Fibroblast of lung (primary cell): Measurements from ENCODE around the gene NPC1L1. TPM values are rescaled to one million over a fixed set of nuclear protein-coding genes. Genes with fewer than 3 reads are reported as not detected.

Experiments used
- DNase-seq, 2 donors: peaks; one replicate each; pipeline versions ENCODE4 v3.0.0 to v3.0.0-alpha.2; 2010; ENCODE audit warnings: low read depth in 2 of 2
- H2AFZ ChIP-seq: 2 replicates; pipeline ENCODE4 v1.5.1; 2012; ENCODE audit warnings: low read length, control low read depth, inconsistent platforms
- H3K27ac ChIP-seq: 2 replicates; pipeline ENCODE4 v1.5.1; 2011; ENCODE audit warnings: low read length, control low read depth; ENCODE audit not compliant: insufficient read depth
- H3K27me3 ChIP-seq: 2 replicates; pipeline ENCODE4 v1.5.1; 2011; ENCODE audit warnings: mild to moderate bottlenecking, low read length; ENCODE audit not compliant: control insufficient read depth, insufficient read depth
- H3K36me3 ChIP-seq: 2 replicates; pipeline ENCODE4 v1.5.1; 2011; ENCODE audit warnings: low read length; ENCODE audit not compliant: control insufficient read depth, insufficient read depth
- H3K4me1 ChIP-seq: 2 replicates; pipeline ENCODE4 v1.5.1; 2011; ENCODE audit warnings: low read length; ENCODE audit not compliant: control insufficient read depth, insufficient read depth; ENCODE audit errors: extremely low read depth
- H3K4me2 ChIP-seq: 2 replicates; pipeline ENCODE4 v1.5.1; 2011; ENCODE audit warnings: low read length, control low read depth; ENCODE audit not compliant: insufficient read depth; ENCODE audit errors: extremely low read depth
- H3K4me3 ChIP-seq, 4 experiments: fragments of 200-600 bp in 1 of 4; sonication (generic) in 1 of 4; replicated peaks in 1 of 4; 2 replicates each; pipeline ENCODE4 v1.5.1; 2011 to 2016; ENCODE audit warnings: low read length in 4 of 4, low read depth in 3 of 4, mild to moderate bottlenecking in 3 of 4, control low read depth in 2 of 4, inconsistent platforms in 1 of 4, mixed read lengths in 1 of 4; ENCODE audit not compliant: insufficient read depth in 1 of 4; ENCODE audit errors: control extremely low read depth in 1 of 4
- H3K79me2 ChIP-seq: 2 replicates; pipeline ENCODE4 v1.5.1; 2012; ENCODE audit warnings: mild to moderate bottlenecking, low read length, inconsistent platforms; ENCODE audit not compliant: control insufficient read depth, insufficient read depth
- H3K9ac ChIP-seq: 2 replicates; pipeline ENCODE4 v1.5.1; 2011; ENCODE audit warnings: mild to moderate bottlenecking, low read length, control low read depth; ENCODE audit not compliant: insufficient read depth
- H3K9me3 ChIP-seq: 2 replicates; pipeline ENCODE4 v1.5.1; 2012; ENCODE audit warnings: low read depth, low read length; ENCODE audit not compliant: control insufficient read depth, insufficient read depth
- H4K20me1 ChIP-seq: 2 replicates; pipeline ENCODE4 v1.5.1; 2011; ENCODE audit warnings: low read length; ENCODE audit not compliant: control insufficient read depth, insufficient read depth; ENCODE audit errors: extremely low read depth
- CTCF ChIP-seq, 2 donors: IDR thresholded peaks in 1 of 2; conservative IDR thresholded peaks in 1 of 2; 1 replicate in 1 of 2; 2 replicates in 1 of 2; pipeline ENCODE4 v1.5.1; 2011 to 2012; ENCODE audit warnings: low read length in 2 of 2, control low read depth in 1 of 2, inconsistent platforms in 1 of 2, low read depth in 1 of 2, mild to moderate bottlenecking in 1 of 2
- EZH2 ChIP-seq: IDR thresholded peaks from 2 replicates; pipeline ENCODE4 v1.5.1; 2012; ENCODE audit warnings: low read length, control low read depth, mild to moderate bottlenecking; ENCODE audit errors: missing control alignments
- polyA plus RNA-seq, 2 donors: library from polyadenylated mRNA; depleted of rRNA in 1 of 2; stranded (reverse) in 1 of 2; unstranded in 1 of 2; fragments of >200 nt; gene quantifications; 2 replicates each; pipeline ENCODE4 v1.2.1, GENCODE V29; 2011 to 2012; ENCODE audit warnings: missing spikeins in 1 of 2
- total RNA-seq: library from RNA; depleted of rRNA; stranded (reverse); fragments of >200 nt; gene quantifications from 2 replicates; pipeline ENCODE4 v1.2.1, GENCODE V29; 2014

NPC1L1 gene
- total and polyA plus RNA-seq, 2 donors (not counting 1 experiment from before 2014, with no cell fraction given): under 0.01 to 0.05 TPM

- Histone ChIP-seq H3K27me3 (peaks cover 5% of the 10 kb centered on the region), H3K79me2 (no peaks in the 10 kb centered on the region), H3K9me3 (no peaks in the 10 kb centered on the region), H4K20me1 (no peaks in the 10 kb centered on the region), H3K9ac (no peak overlapping the region), H3K4me2 (no peak overlapping the region), H2AFZ (no peak overlapping the region), H3K4me3 (no peak overlapping the region), H3K4me1 (no peaks in the 10 kb centered on the region), H3K27ac (no peak overlapping the region), H3K36me3 (no peaks in the 10 kb centered on the region)
- no peak for DNase-seq
- no peak for TF ChIP-seq EZH2
- no peak for TF ChIP-seq CTCF (conservative IDR thresholded peaks at IDR 0.05 in 1 of 2, IDR thresholded peaks at IDR 0.05 in 1 of 2; ENCODE audit: low read depth in 1 of 2, low read length in 2 of 2)
Measured at GRCh38 chr7:44512736-44513135, 28.4 kb downstream of the NPC1L1 start.

- H3K4me3 ChIP-seq: no peak overlapping the region
- no peak overlapping the region for H3K9ac ChIP-seq
- peaks cover 5% of the 10 kb centered on the region for H3K27me3 ChIP-seq
- TF ChIP-seq CTCF (conservative IDR thresholded peaks at IDR 0.05 in 1 of 2, IDR thresholded peaks at IDR 0.05 in 1 of 2; ENCODE audit: low read depth in 1 of 2, low read length in 2 of 2): no peak
- TF ChIP-seq EZH2: no peak
- H2AFZ ChIP-seq: no peak overlapping the region
- H3K79me2 ChIP-seq: no peaks in the 10 kb centered on the region
- no peaks in the 10 kb centered on the region for H3K4me1 ChIP-seq
- DNase-seq: no peak
- no peak overlapping the region for H3K4me2 ChIP-seq
- no peaks in the 10 kb centered on the region for H3K36me3 ChIP-seq
- no peak overlapping the region for H3K27ac ChIP-seq
- no peaks in the 10 kb centered on the region for H3K9me3 ChIP-seq
- no peaks in the 10 kb centered on the region for H4K20me1 ChIP-seq
Measured at GRCh38 chr7:44511863-44512468, 29.2 kb downstream of the NPC1L1 start.

- H3K27me3 ChIP-seq: peaks cover 5% of the 10 kb centered on the region
- no peak for DNase-seq
- no peaks in the 10 kb centered on the region for H3K4me1 ChIP-seq
- TF ChIP-seq EZH2: no peak
- TF ChIP-seq CTCF (conservative IDR thresholded peaks at IDR 0.05 in 1 of 2, IDR thresholded peaks at IDR 0.05 in 1 of 2; ENCODE audit: low read depth in 1 of 2, low read length in 2 of 2): no peak
- no peak overlapping the region for H3K9ac ChIP-seq
- no peak overlapping the region for H3K4me2 ChIP-seq
- H3K27ac ChIP-seq: no peak overlapping the region
- H2AFZ ChIP-seq: no peak overlapping the region
- no peaks in the 10 kb centered on the region for H3K9me3 ChIP-seq
- no peaks in the 10 kb centered on the region for H3K36me3 ChIP-seq
- no peak overlapping the region for H3K4me3 ChIP-seq
- H3K79me2 ChIP-seq: no peaks in the 10 kb centered on the region
- no peaks in the 10 kb centered on the region for H4K20me1 ChIP-seq
Measured at GRCh38 chr7:44511236-44511635, 29.9 kb downstream of the NPC1L1 start.
